Nephron (organoid): ENCODE data around the gene GALNT18.

ENCODE experiments used
- H3K27ac Mint-ChIP-seq, 3 experiments: 2 replicates each; pipeline ENCODE4 v1.8.0; 2020; ENCODE audit warnings: mixed read lengths in 3 of 3, mild to moderate bottlenecking in 2 of 3, moderate library complexity in 1 of 3
- H3K27me3 Mint-ChIP-seq: 2 replicates; pipeline ENCODE4 v1.8.0; 2021; ENCODE audit warnings: low read depth, mild to moderate bottlenecking, moderate library complexity, mixed read lengths
- H3K36me3 Mint-ChIP-seq: 2 replicates; pipeline ENCODE4 v1.8.0; 2020; ENCODE audit warnings: low read depth, mixed read lengths
- H3K4me1 Mint-ChIP-seq: 2 replicates; pipeline ENCODE4 v1.8.0; 2020; ENCODE audit warnings: mixed read lengths
- H3K4me3 Mint-ChIP-seq, 3 experiments: 2 replicates each; pipeline ENCODE4 v1.8.0; 2020; ENCODE audit warnings: mild to moderate bottlenecking in 3 of 3, mixed read lengths in 3 of 3, moderate library complexity in 2 of 3
- H3K9me3 Mint-ChIP-seq: 2 replicates; pipeline ENCODE4 v1.8.0; 2020; ENCODE audit warnings: mixed read lengths
- CTCF ChIP-seq, 3 experiments: fragments of 200-600 bp; sonication (generic); IDR thresholded peaks; one replicate each; pipeline ENCODE4 v1.5.0; 2021; ENCODE audit warnings: antibody characterized with exemption in 3 of 3; ENCODE audit not compliant: unreplicated experiment in 3 of 3

GALNT18 gene

GRCh38 chr11:11288972-11289616 lies 332.7 kb downstream of the GALNT18 start:
- Mint-ChIP-seq H3K27me3 (peaks cover 37% of the 10 kb centered on the region), H3K9me3 (no peaks in the 10 kb centered on the region), H3K36me3 (no peaks in the 10 kb centered on the region), H3K27ac (no peak overlapping the region), H3K4me1 (peaks cover 5% of the 10 kb centered on the region), H3K4me3 (no peak overlapping the region)
- TF ChIP-seq CTCF (IDR thresholded peaks at IDR 0.05; ENCODE audit: unreplicated experiment in 3 of 3) = no peak

- no peaks in the 10 kb centered on the region for H3K9me3 Mint-ChIP-seq
These were observed 337.3 kb downstream of the GALNT18 start for GRCh38 chr11:11284481-11284880.

GRCh38 chr11:11281626-11282025 lies 340.2 kb downstream of the GALNT18 start:
- H3K27ac Mint-ChIP-seq = no peak overlapping the region
- H3K4me1 Mint-ChIP-seq = no peaks in the 10 kb centered on the region
- H3K9me3 Mint-ChIP-seq = no peaks in the 10 kb centered on the region
- H3K27me3 Mint-ChIP-seq = peaks cover 19% of the 10 kb centered on the region
- no peak for TF ChIP-seq CTCF (IDR thresholded peaks at IDR 0.05; ENCODE audit: unreplicated experiment in 3 of 3)
- H3K36me3 Mint-ChIP-seq = no peaks in the 10 kb centered on the region
- no peak overlapping the region for H3K4me3 Mint-ChIP-seq

More at GRCh38 chr11:11284481-11284880, 337.3 kb downstream of the GALNT18 start:
- H3K36me3 Mint-ChIP-seq = no peaks in the 10 kb centered on the region
- no peaks in the 10 kb centered on the region for H3K4me1 Mint-ChIP-seq
- no peak for TF ChIP-seq CTCF (IDR thresholded peaks at IDR 0.05; ENCODE audit: unreplicated experiment in 3 of 3)
- no peak overlapping the region for H3K4me3 Mint-ChIP-seq
- H3K27me3 Mint-ChIP-seq = peaks cover 33% of the 10 kb centered on the region
- peak overlapping the region; percentile 87 to 90 (median 88) for H3K27ac Mint-ChIP-seq

GRCh38 chr11:11280826-11281225 lies 341.0 kb downstream of the GALNT18 start:
- H3K4me1 Mint-ChIP-seq = no peaks in the 10 kb centered on the region
- H3K9me3 Mint-ChIP-seq = peaks cover 7% of the 10 kb centered on the region
- no peak for TF ChIP-seq CTCF (IDR thresholded peaks at IDR 0.05; ENCODE audit: unreplicated experiment in 3 of 3)
- H3K36me3 Mint-ChIP-seq = peaks cover 7% of the 10 kb centered on the region
- no peak overlapping the region for H3K27ac Mint-ChIP-seq
- H3K27me3 Mint-ChIP-seq = peaks cover 17% of the 10 kb centered on the region
- H3K4me3 Mint-ChIP-seq = no peak overlapping the region

- no peak overlapping the region for H3K27ac Mint-ChIP-seq
- no peak overlapping the region for H3K4me3 Mint-ChIP-seq
- peaks cover 13% of the 10 kb centered on the region for H3K9me3 Mint-ChIP-seq
These were observed 341.7 kb downstream of the GALNT18 start for GRCh38 chr11:11279956-11280689.

More at GRCh38 chr11:11279956-11280689, 341.7 kb downstream of the GALNT18 start:
- peaks cover 13% of the 10 kb centered on the region for H3K36me3 Mint-ChIP-seq
- peaks cover 11% of the 10 kb centered on the region for H3K27me3 Mint-ChIP-seq
- no peak for TF ChIP-seq CTCF (IDR thresholded peaks at IDR 0.05; ENCODE audit: unreplicated experiment in 3 of 3)
- H3K4me1 Mint-ChIP-seq = no peaks in the 10 kb centered on the region
